HepG2 (cell line): ENCODE results near the gene ACAP3. TPM values are rescaled to one million over a fixed set of nuclear protein-coding genes. Genes with fewer than 3 reads are reported as not detected.

Experiments
- CBX5 ChIP-seq: sonication (generic); formaldehyde crosslinking; IDR thresholded peaks from 2 replicates; pipeline ENCODE4 v1.4.0; 2020; ENCODE audit warnings: missing genetic modification reagents, borderline replicate concordance
- ELF3 ChIP-seq: IDR thresholded peaks from 2 replicates; pipeline ENCODE4 v1.6.1; 2016; ENCODE audit warnings: missing genetic modification reagents, missing compliant biosample characterization
- ETV5 ChIP-seq: IDR thresholded peaks from 2 replicates; pipeline ENCODE4 v1.6.1; 2018; ENCODE audit warnings: missing biosample characterization, missing genetic modification reagents, inconsistent platforms, borderline replicate concordance
- FOXC1 ChIP-seq: sonication (generic); formaldehyde crosslinking; IDR thresholded peaks from 2 replicates; pipeline ENCODE4 v1.8.0; 2022; ENCODE audit warnings: mild to moderate bottlenecking, missing genetic modification reagents, borderline replicate concordance
- KAT7 ChIP-seq: IDR thresholded peaks from 2 replicates; pipeline ENCODE4 v1.6.1; 2018; ENCODE audit warnings: borderline replicate concordance, missing compliant biosample characterization
- SALL1 ChIP-seq: sonication (generic); formaldehyde crosslinking; IDR thresholded peaks from 2 replicates; pipeline ENCODE4 v1.8.0; 2022; ENCODE audit warnings: mild to moderate bottlenecking, missing genetic modification reagents
- ZBTB38 ChIP-seq: sonication (generic); formaldehyde crosslinking; IDR thresholded peaks from 2 replicates; pipeline ENCODE4 v1.5.1; 2020; ENCODE audit warnings: mild to moderate bottlenecking, missing genetic modification reagents
- ZFP82 ChIP-seq: sonication (generic); formaldehyde crosslinking; IDR thresholded peaks from 2 replicates; pipeline ENCODE4 v1.5.1; 2020; ENCODE audit warnings: mild to moderate bottlenecking, missing genetic modification reagents, borderline replicate concordance
- ZFX ChIP-seq: sonication (generic); formaldehyde crosslinking; IDR thresholded peaks from 2 replicates; pipeline ENCODE4 v1.4.0; 2020; ENCODE audit warnings: mild to moderate bottlenecking, low read depth, missing genetic modification reagents, moderate library complexity
- ZMAT3 ChIP-seq: sonication (generic); formaldehyde crosslinking; conservative IDR thresholded peaks from 2 replicates; pipeline ENCODE4 v1.7.0; 2021; ENCODE audit warnings: missing genetic modification reagents
- ZNF124 ChIP-seq: sonication (generic); formaldehyde crosslinking; IDR thresholded peaks from 2 replicates; pipeline ENCODE4 v1.4.0; 2020; ENCODE audit warnings: missing genetic modification reagents
- ZNF235 ChIP-seq: sonication (generic); formaldehyde crosslinking; IDR thresholded peaks from 2 replicates; pipeline ENCODE4 v1.8.1; 2023; ENCODE audit warnings: mild to moderate bottlenecking, missing genetic modification reagents, borderline replicate concordance
- ZNF264 ChIP-seq: sonication (generic); formaldehyde crosslinking; IDR thresholded peaks from 2 replicates; pipeline ENCODE4 v1.4.0; 2020; ENCODE audit warnings: missing genetic modification reagents
- ZNF30 ChIP-seq: sonication (generic); formaldehyde crosslinking; IDR thresholded peaks from 2 replicates; pipeline ENCODE4 v1.5.0; 2020; ENCODE audit warnings: mild to moderate bottlenecking, missing genetic modification reagents
- ZNF776 ChIP-seq: sonication (generic); formaldehyde crosslinking; IDR thresholded peaks from 2 replicates; pipeline ENCODE4 v1.4.0; 2020; ENCODE audit warnings: mild to moderate bottlenecking, missing genetic modification reagents
- polyA plus RNA-seq, 8 experiments: library from polyadenylated mRNA; depleted of rRNA in 3 of 8; stranded (reverse) in 7 of 8; unstranded in 1 of 8; fragments of >200 nt; fragmentation: Illumina TruSeq in 4 of 8; extraction: Trizol in 4 of 8; gene quantifications; 2 replicates each; pipeline versions ENCODE4 v1.2.1 to v1.2.3, GENCODE V29; 2011 to 2016; ENCODE audit warnings: low read depth in 4 of 8, missing spikeins in 1 of 8, mixed read lengths in 1 of 8; ENCODE audit not compliant: insufficient read depth in 1 of 8
- total RNA-seq, 5 experiments: library from RNA; depleted of rRNA; stranded (reverse); fragments of >200 nt; fragmentation: Illumina TruSeq; extraction: Trizol; gene quantifications; 2 replicates each; pipeline ENCODE4 v1.2.3, GENCODE V29; 2016; ENCODE audit warnings: low read depth in 1 of 5
- TF ChIP-seq, protein P1 (sequence below): sonication (generic); formaldehyde crosslinking; IDR thresholded peaks from 2 replicates; pipeline ENCODE4 v1.4.0; 2020; ENCODE audit warnings: mild to moderate bottlenecking, missing genetic modification reagents
- TF ChIP-seq, protein P2 (sequence below): IDR thresholded peaks from 2 replicates; pipeline ENCODE4 v1.6.1; 2016; ENCODE audit warnings: low read depth, borderline replicate concordance
- TF ChIP-seq, protein P3 (sequence below): fragments of 450-650 bp; IDR thresholded peaks from 2 replicates; pipeline ENCODE4 v1.6.1; 2016
- TF ChIP-seq, protein P4 (sequence below): sonication (generic); formaldehyde crosslinking; IDR thresholded peaks from 2 replicates; pipeline ENCODE4 v1.4.0; 2020; ENCODE audit warnings: missing genetic modification reagents

The ACAP3 gene
- total and polyA plus RNA-seq, 2 of the 13 experiments (the other 11 are each of a cell fraction or from before 2014, with no cell fraction given), result 29.4 to 50.8 TPM

DNA sequence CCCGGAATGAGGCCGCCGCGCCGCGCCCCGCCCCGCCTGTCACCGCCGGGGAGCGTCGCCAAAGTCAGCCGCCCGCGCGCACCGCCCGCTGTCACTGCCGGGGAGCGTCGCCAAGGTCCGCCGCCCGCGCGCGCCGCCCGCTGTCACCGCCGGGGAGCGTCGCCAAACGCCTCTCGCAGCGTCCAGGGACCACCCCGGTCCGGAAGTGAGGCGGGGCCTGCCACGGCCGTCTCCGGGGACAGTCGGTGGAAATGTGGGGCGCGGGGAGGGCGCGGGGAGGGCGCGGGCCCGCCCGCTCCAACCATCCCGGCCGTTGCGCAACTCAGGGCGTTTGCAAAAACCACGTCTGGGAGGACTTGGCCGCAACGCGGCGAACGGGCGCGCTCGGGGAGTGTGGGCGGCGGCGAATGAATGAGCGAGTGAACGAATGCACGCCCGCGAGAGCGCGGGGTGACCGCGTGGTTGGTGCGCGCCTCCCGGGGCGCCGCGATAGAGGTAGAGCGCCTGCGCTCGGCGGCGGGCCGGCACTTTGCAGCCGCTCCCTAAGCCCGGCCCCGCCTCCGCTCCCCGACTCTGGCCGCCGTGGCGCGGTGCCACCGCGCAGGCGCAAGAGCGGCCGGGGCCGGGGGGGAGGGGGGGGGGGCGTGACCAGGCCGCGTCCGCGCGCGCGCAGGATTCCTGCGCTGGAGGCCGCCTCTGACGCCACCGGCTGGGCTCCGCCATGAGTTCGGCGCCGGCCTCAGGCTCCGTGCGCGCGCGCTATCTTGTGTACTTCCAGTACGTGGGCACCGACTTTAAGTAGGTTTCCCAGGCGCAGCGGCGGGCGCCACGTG is at the start of gene ACAP3, which contains the start of gene PUSL1 (continued):
- 0 out of 2 replicates have a peak, but pooled peaks have one; percentile 27 for TF ChIP-seq ELF3
- 0 out of 2 replicates have a peak, but pooled peaks have one; percentile 43 for TF ChIP-seq ZNF124 (CRISPR knock-in tag)
- peak; percentile 92 for TF ChIP-seq ETV5
- TF ChIP-seq FOXC1, result peak; percentile 72; the same call in 1 of the 2 replicates
- TF ChIP-seq, protein P1, sequence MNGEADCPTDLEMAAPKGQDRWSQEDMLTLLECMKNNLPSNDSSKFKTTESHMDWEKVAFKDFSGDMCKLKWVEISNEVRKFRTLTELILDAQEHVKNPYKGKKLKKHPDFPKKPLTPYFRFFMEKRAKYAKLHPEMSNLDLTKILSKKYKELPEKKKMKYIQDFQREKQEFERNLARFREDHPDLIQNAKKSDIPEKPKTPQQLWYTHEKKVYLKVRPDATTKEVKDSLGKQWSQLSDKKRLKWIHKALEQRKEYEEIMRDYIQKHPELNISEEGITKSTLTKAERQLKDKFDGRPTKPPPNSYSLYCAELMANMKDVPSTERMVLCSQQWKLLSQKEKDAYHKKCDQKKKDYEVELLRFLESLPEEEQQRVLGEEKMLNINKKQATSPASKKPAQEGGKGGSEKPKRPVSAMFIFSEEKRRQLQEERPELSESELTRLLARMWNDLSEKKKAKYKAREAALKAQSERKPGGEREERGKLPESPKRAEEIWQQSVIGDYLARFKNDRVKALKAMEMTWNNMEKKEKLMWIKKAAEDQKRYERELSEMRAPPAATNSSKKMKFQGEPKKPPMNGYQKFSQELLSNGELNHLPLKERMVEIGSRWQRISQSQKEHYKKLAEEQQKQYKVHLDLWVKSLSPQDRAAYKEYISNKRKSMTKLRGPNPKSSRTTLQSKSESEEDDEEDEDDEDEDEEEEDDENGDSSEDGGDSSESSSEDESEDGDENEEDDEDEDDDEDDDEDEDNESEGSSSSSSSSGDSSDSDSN, result peak; percentile 32
- 0 out of 2 replicates have a peak, but pooled peaks have one; percentile 37 for TF ChIP-seq ZMAT3 (CRISPR knock-in tag)
- peak; percentile 53 for TF ChIP-seq SALL1 (CRISPR knock-in tag)
- TF ChIP-seq ZNF30, result no peak
- TF ChIP-seq ZBTB38 (CRISPR knock-in tag), result 0 out of 2 replicates have a peak, but pooled peaks have one; percentile 6
- TF ChIP-seq, protein P2, sequence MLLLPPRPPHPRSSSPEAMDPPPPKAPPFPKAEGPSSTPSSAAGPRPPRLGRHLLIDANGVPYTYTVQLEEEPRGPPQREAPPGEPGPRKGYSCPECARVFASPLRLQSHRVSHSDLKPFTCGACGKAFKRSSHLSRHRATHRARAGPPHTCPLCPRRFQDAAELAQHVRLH (CRISPR knock-in tag), result 0 out of 2 replicates have a peak, but pooled peaks have one; percentile 23
- TF ChIP-seq ZNF264 (CRISPR knock-in tag), result peak; percentile 54; the same call in 1 of the 2 replicates
- TF ChIP-seq ZNF235 (CRISPR knock-in tag), result 0 out of 2 replicates have a peak, but pooled peaks have one; percentile 20
- TF ChIP-seq ZFP82 (CRISPR knock-in tag), result peak; percentile 53; the same call in 1 of the 2 replicates
- TF ChIP-seq, protein P3, sequence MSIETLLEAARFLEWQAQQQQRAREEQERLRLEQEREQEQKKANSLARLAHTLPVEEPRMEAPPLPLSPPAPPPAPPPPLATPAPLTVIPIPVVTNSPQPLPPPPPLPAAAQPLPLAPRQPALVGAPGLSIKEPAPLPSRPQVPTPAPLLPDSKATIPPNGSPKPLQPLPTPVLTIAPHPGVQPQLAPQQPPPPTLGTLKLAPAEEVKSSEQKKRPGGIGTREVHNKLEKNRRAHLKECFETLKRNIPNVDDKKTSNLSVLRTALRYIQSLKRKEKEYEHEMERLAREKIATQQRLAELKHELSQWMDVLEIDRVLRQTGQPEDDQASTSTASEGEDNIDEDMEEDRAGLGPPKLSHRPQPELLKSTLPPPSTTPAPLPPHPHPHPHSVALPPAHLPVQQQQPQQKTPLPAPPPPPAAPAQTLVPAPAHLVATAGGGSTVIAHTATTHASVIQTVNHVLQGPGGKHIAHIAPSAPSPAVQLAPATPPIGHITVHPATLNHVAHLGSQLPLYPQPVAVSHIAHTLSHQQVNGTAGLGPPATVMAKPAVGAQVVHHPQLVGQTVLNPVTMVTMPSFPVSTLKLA, result peak; percentile 38; the same call in 1 of the 2 replicates
- TF ChIP-seq ZNF776 (CRISPR knock-in tag), result peak; percentile 29; the same call in 1 of the 2 replicates
- TF ChIP-seq CBX5 (CRISPR knock-in tag), result 0 out of 2 replicates have a peak, but pooled peaks have one; percentile 41
- TF ChIP-seq, protein P4, sequence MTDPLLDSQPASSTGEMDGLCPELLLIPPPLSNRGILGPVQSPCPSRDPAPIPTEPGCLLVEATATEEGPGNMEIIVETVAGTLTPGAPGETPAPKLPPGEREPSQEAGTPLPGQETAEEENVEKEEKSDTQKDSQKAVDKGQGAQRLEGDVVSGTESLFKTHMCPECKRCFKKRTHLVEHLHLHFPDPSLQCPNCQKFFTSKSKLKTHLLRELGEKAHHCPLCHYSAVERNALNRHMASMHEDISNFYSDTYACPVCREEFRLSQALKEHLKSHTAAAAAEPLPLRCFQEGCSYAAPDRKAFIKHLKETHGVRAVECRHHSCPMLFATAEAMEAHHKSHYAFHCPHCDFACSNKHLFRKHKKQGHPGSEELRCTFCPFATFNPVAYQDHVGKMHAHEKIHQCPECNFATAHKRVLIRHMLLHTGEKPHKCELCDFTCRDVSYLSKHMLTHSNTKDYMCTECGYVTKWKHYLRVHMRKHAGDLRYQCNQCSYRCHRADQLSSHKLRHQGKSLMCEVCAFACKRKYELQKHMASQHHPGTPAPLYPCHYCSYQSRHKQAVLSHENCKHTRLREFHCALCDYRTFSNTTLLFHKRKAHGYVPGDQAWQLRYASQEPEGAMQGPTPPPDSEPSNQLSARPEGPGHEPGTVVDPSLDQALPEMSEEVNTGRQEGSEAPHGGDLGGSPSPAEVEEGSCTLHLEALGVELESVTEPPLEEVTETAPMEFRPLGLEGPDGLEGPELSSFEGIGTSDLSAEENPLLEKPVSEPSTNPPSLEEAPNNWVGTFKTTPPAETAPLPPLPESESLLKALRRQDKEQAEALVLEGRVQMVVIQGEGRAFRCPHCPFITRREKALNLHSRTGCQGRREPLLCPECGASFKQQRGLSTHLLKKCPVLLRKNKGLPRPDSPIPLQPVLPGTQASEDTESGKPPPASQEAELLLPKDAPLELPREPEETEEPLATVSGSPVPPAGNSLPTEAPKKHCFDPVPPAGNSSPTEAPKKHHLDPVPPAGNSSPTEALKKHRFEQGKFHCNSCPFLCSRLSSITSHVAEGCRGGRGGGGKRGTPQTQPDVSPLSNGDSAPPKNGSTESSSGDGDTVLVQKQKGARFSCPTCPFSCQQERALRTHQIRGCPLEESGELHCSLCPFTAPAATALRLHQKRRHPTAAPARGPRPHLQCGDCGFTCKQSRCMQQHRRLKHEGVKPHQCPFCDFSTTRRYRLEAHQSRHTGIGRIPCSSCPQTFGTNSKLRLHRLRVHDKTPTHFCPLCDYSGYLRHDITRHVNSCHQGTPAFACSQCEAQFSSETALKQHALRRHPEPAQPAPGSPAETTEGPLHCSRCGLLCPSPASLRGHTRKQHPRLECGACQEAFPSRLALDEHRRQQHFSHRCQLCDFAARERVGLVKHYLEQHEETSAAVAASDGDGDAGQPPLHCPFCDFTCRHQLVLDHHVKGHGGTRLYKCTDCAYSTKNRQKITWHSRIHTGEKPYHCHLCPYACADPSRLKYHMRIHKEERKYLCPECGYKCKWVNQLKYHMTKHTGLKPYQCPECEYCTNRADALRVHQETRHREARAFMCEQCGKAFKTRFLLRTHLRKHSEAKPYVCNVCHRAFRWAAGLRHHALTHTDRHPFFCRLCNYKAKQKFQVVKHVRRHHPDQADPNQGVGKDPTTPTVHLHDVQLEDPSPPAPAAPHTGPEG, result peak; percentile 99
- peak; percentile 48 for TF ChIP-seq ZFX (CRISPR knock-in tag)
- TF ChIP-seq KAT7, result peak; percentile 13; the same call in 1 of the 2 replicates
